Epithelial cell of proximal tubule (primary cell): ENCODE data around the gene ANXA9. TPM values are rescaled to one million over a fixed set of nuclear protein-coding genes. Genes with fewer than 3 reads are reported as not detected.

Source experiments
- DNase-seq: peaks from one replicate; pipeline ENCODE4 v3.0.0-alpha.2; 2011; ENCODE audit warnings: low read depth
- H3K4me3 ChIP-seq: 2 replicates; pipeline ENCODE4 v1.5.1; 2011; ENCODE audit warnings: low read depth, mild to moderate bottlenecking, low read length
- CTCF ChIP-seq: conservative IDR thresholded peaks from 2 replicates; pipeline ENCODE4 v1.5.1; 2012; ENCODE audit warnings: low read depth, mild to moderate bottlenecking, low read length
- total RNA-seq: library from RNA; depleted of rRNA; stranded (reverse); fragments of >200 nt; gene quantifications from 2 replicates; pipeline ENCODE4 v1.2.3, GENCODE V29; 2015

ANXA9 gene
- total RNA-seq, 1 donor from 2014 or later = 0.12 TPM

GRCh38 chr1:150997126-150997872, 15.2 kb downstream of the ANXA9 start:
- H3K4me3 ChIP-seq = no peak overlapping the region
- no peak for DNase-seq
- TF ChIP-seq CTCF = no peak

- no peak for TF ChIP-seq CTCF
- no peak for DNase-seq
- H3K4me3 ChIP-seq = no peak overlapping the region
Measured at GRCh38 chr1:150997949-150998348, 15.9 kb downstream of the ANXA9 start.

DNA sequence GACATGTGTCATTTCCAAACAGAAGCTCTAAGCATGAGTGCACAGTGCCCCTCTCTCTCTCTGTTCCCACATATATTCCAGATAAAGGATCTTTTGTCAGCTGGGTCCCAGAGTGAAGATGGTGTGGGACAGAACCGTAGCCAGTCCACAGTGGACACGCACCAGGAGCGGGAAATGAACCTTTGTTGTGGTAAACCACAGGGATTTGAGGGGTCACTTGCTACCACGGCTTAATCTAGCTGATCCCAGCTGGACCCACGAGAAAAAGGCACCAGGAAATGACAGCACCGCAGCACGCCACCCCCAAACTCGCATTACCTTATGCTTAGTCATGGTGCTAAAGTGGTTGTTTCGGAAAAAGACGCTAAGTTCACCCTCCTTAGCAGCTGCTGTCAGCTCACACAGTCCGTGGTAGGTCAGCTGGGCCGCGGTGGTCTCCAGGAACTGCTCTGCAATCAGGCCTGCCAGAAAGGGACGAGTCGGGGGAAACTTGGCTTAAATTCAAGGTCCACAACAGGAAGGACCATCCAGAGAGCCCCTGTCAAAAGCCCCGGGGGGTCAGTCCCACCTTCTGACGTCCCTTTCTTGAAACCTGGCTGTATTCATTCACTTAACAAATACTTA, 17.1 kb downstream of the ANXA9 start:
- no peak overlapping the region for H3K4me3 ChIP-seq
- no peak for DNase-seq
- TF ChIP-seq CTCF = no peak

GRCh38 chr1:150999926-151000325, 17.8 kb downstream of the ANXA9 start:
- no peak for DNase-seq
- TF ChIP-seq CTCF = no peak
- no peak overlapping the region for H3K4me3 ChIP-seq

DNA sequence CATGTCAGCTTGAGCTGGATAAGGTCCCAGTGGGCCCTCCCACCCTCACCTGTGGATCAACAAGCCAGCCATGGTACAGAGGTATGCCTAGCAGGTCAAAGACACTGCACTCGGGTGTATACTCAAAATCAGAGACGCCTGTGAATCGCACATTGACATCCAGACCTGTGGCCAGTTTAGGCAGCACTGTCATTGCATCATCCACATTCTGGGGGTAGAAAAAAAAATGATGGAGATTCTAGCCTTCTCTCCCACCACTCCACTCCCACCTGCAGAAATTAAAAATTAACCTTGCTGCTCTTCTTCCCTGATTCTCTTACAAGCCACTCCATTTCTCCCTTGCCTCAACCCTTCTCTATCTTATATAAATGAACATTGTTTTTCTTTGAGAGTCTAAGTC, 18.3 kb downstream of the ANXA9 start:
- no peak for DNase-seq
- TF ChIP-seq CTCF = no peak
- H3K4me3 ChIP-seq = no peak overlapping the region

- DNase-seq = no peak
- TF ChIP-seq CTCF = no peak
- no peak overlapping the region for H3K4me3 ChIP-seq
Measured at GRCh38 chr1:151001602-151002001, 19.5 kb downstream of the ANXA9 start.

- H3K4me3 ChIP-seq = no peak overlapping the region
- no peak for DNase-seq
- no peak for TF ChIP-seq CTCF
Measured at GRCh38 chr1:151002051-151002450, 20.0 kb downstream of the ANXA9 start.
